Subcutaneous abdominal adipose tissue (tissue), 5 donors: ENCODE results near the gene SLC43A3.
A peak's percentile ranks its signal among the peaks of the same experiment; 100 is the strongest.

ENCODE experiments used
- H3K27ac ChIP-seq: one replicate; pipeline ENCODE4 v1.7.0; 2013; ENCODE audit warnings: low read depth, mild to moderate bottlenecking, inconsistent platforms, low read length, moderate library complexity
- H3K27me3 ChIP-seq, 5 donors: one replicate each; pipeline ENCODE4 v1.7.0; 2013; ENCODE audit warnings: low read length in 5 of 5, inconsistent platforms in 1 of 5; ENCODE audit not compliant: control insufficient read depth in 5 of 5, insufficient read depth in 4 of 5
- H3K36me3 ChIP-seq, 5 donors: one replicate each; pipeline ENCODE4 v1.7.0; 2013; ENCODE audit warnings: low read length in 5 of 5; ENCODE audit not compliant: control insufficient read depth in 5 of 5, insufficient read depth in 5 of 5
- H3K4me1 ChIP-seq, 5 donors: one replicate each; pipeline ENCODE4 v1.7.0; 2013; ENCODE audit warnings: low read length in 5 of 5, mild to moderate bottlenecking in 3 of 5, moderate library complexity in 1 of 5; ENCODE audit not compliant: control insufficient read depth in 5 of 5, insufficient read depth in 5 of 5
- H3K4me3 ChIP-seq, 5 donors: one replicate each; pipeline ENCODE4 v1.7.0; 2013; ENCODE audit warnings: low read length in 5 of 5, low read depth in 1 of 5
- H3K9ac ChIP-seq, 5 donors: one replicate each; pipeline ENCODE4 v1.7.0; 2013; ENCODE audit warnings: low read length in 5 of 5, mild to moderate bottlenecking in 4 of 5, moderate library complexity in 3 of 5
- H3K9me3 ChIP-seq, 5 donors: one replicate each; pipeline ENCODE4 v1.7.0; 2013; ENCODE audit warnings: low read length in 5 of 5; ENCODE audit not compliant: control insufficient read depth in 5 of 5
- donor health status: healthy.
- donor health status: healthy.
- donor health status: healthy.
- donor health status: healthy.
- donor health status: healthy.

SLC43A3 gene

GRCh38 chr11:57468276-57468675 is 41.4 kb upstream of the SLC43A3 start:
- no peaks in the 10 kb centered on the region for H3K36me3 ChIP-seq
- H3K9ac ChIP-seq, result no peak overlapping the region
- no peaks in the 10 kb centered on the region for H3K4me1 ChIP-seq
- no peak overlapping the region for H3K4me3 ChIP-seq
- no peaks in the 10 kb centered on the region for H3K9me3 ChIP-seq
- peaks cover 0 to 12% (median 7%) of the 10 kb centered on the region in 5 donors for H3K27me3 ChIP-seq
- no peak overlapping the region for H3K27ac ChIP-seq

- Histone ChIP-seq H3K27me3 (peaks cover 0 to 12% (median 6%) of the 10 kb centered on the region in 5 donors), H3K4me3 (no peak overlapping the region), H3K9ac (no peak overlapping the region), H3K4me1 (no peaks in the 10 kb centered on the region), H3K36me3 (no peaks in the 10 kb centered on the region), H3K27ac (no peak overlapping the region), H3K9me3 (no peaks in the 10 kb centered on the region)
Measured at GRCh38 chr11:57467508-57468157, 40.7 kb upstream of the SLC43A3 start.

GRCh38 chr11:57466680-57467079 is 39.8 kb upstream of the SLC43A3 start:
- H3K9me3 ChIP-seq, result no peaks in the 10 kb centered on the region
- no peaks in the 10 kb centered on the region for H3K36me3 ChIP-seq
- no peak overlapping the region for H3K4me3 ChIP-seq
- no peak overlapping the region for H3K9ac ChIP-seq
- H3K27ac ChIP-seq, result no peak overlapping the region
- H3K27me3 ChIP-seq, result peaks cover 0 to 12% (median 5%) of the 10 kb centered on the region in 5 donors
- no peaks in the 10 kb centered on the region for H3K4me1 ChIP-seq

- Histone ChIP-seq H3K27me3 (peaks cover 3 to 13% (median 11%) of the 10 kb centered on the region in 5 donors), H3K36me3 (no peaks in the 10 kb centered on the region), H3K27ac (no peak overlapping the region), H3K4me1 (peaks cover 0 to 12% (median 4%) of the 10 kb centered on the region in 5 donors), H3K9ac (no peak overlapping the region), H3K4me3 (no peak overlapping the region), H3K9me3 (no peaks in the 10 kb centered on the region)
Measured at GRCh38 chr11:57464539-57465181, 37.7 kb upstream of the SLC43A3 start.

GRCh38 chr11:57463671-57464538 is 37.0 kb upstream of the SLC43A3 start:
- H3K9ac ChIP-seq, result no peak overlapping the region
- no peaks in the 10 kb centered on the region for H3K9me3 ChIP-seq
- H3K27me3 ChIP-seq, result peaks cover 11 to 21% (median 16%) of the 10 kb centered on the region in 5 donors
- H3K36me3 ChIP-seq, result no peaks in the 10 kb centered on the region
- H3K27ac ChIP-seq, result no peak overlapping the region
- no peak overlapping the region for H3K4me3 ChIP-seq
- H3K4me1 ChIP-seq, result peaks cover 0 to 19% (median 12%) of the 10 kb centered on the region in 5 donors

- H3K4me1 ChIP-seq, result peaks cover 0 to 31% (median 24%) of the 10 kb centered on the region in 5 donors
- peaks cover 13 to 31% (median 21%) of the 10 kb centered on the region in 5 donors for H3K27me3 ChIP-seq
Measured at GRCh38 chr11:57462597-57462996, 35.7 kb upstream of the SLC43A3 start.

GRCh38 chr11:57461841-57462489 is 35.0 kb upstream of the SLC43A3 start:
- H3K36me3 ChIP-seq, result no peaks in the 10 kb centered on the region
- no peak overlapping the region for H3K9ac ChIP-seq
- no peak overlapping the region for H3K4me3 ChIP-seq
- peaks cover 3 to 38% (median 29%) of the 10 kb centered on the region in 5 donors for H3K4me1 ChIP-seq
- H3K27ac ChIP-seq, result no peak overlapping the region
- H3K9me3 ChIP-seq, result no peaks in the 10 kb centered on the region
- peaks cover 13 to 33% (median 21%) of the 10 kb centered on the region in 5 donors for H3K27me3 ChIP-seq

More at GRCh38 chr11:57462597-57462996, 35.7 kb upstream of the SLC43A3 start:
- no peak overlapping the region for H3K27ac ChIP-seq
- no peaks in the 10 kb centered on the region for H3K9me3 ChIP-seq
- no peaks in the 10 kb centered on the region for H3K36me3 ChIP-seq
- no peak overlapping the region for H3K9ac ChIP-seq
- H3K4me3 ChIP-seq, result no peak overlapping the region

- no peaks in the 10 kb centered on the region for H3K36me3 ChIP-seq
- H3K9ac ChIP-seq, result no peak overlapping the region
- peaks cover 3 to 38% (median 30%) of the 10 kb centered on the region in 5 donors for H3K4me1 ChIP-seq
- H3K27ac ChIP-seq, result no peak overlapping the region
- H3K27me3 ChIP-seq, result peaks cover 13 to 33% (median 21%) of the 10 kb centered on the region in 5 donors
- peak overlapping the region in 3 of 5 donors; percentile 51 to 64 (median 53) for H3K4me3 ChIP-seq
- H3K9me3 ChIP-seq, result no peaks in the 10 kb centered on the region
Measured at GRCh38 chr11:57460758-57461749, 34.1 kb upstream of the SLC43A3 start.
